MCF 10A (cell line): ENCODE results near the gene ANKRD10. TPM values are rescaled to one million over a fixed set of nuclear protein-coding genes. Genes with fewer than 3 reads are reported as not detected.

Experiments
- BruUV-seq: library from RNA; stranded (reverse); fragments of 400-500 nt; replicated peaks from 2 replicates; lab custom pipeline; 2021; lab: Mats Ljungman, UMichigan
- CTCF ChIA-PET: fragments of 300-600 bp; sonication (Branson Sonifier 250); formaldehyde crosslinking; extraction: SDS; loops from one replicate; lab custom pipeline; 2021; ENCODE audit warnings: antibody characterized with exemption, inconsistent platforms; lab: Yijun Ruan, JAX
- POLR2A ChIA-PET: fragments of 300-600, 350-650 bp; sonication (Branson Sonifier 250); formaldehyde crosslinking; extraction: SDS; loops from one replicate; lab custom pipeline; 2020; ENCODE audit warnings: antibody characterized with exemption, inconsistent platforms; lab: Yijun Ruan, JAX
- DNase-seq: peaks from one replicate; pipeline ENCODE4 v3.0.0-alpha.2; 2018; ENCODE audit not compliant: unreplicated experiment
- H3K27ac Mint-ChIP-seq: one replicate; pipeline ENCODE4 v1.8.0; 2022; ENCODE audit warnings: mild to moderate bottlenecking, low read depth, mixed read lengths; ENCODE audit not compliant: unreplicated experiment
- H3K27me3 Mint-ChIP-seq: one replicate; pipeline ENCODE4 v1.8.0; 2022; ENCODE audit warnings: mixed read lengths; ENCODE audit not compliant: insufficient read depth, unreplicated experiment
- H3K36me3 Mint-ChIP-seq: one replicate; pipeline ENCODE4 v1.8.0; 2022; ENCODE audit warnings: mild to moderate bottlenecking, moderate library complexity, mixed read lengths; ENCODE audit not compliant: insufficient read depth, unreplicated experiment
- H3K4me1 Mint-ChIP-seq: one replicate; pipeline ENCODE4 v1.8.0; 2022; ENCODE audit warnings: mixed read lengths; ENCODE audit not compliant: insufficient read depth, unreplicated experiment
- H3K4me3 Mint-ChIP-seq: one replicate; pipeline ENCODE4 v1.8.0; 2022; ENCODE audit warnings: mild to moderate bottlenecking, moderate library complexity, mixed read lengths; ENCODE audit not compliant: unreplicated experiment
- H3K9me3 Mint-ChIP-seq: one replicate; pipeline ENCODE4 v1.8.0; 2022; ENCODE audit warnings: mixed read lengths; ENCODE audit not compliant: unreplicated experiment
- intact Hi-C: fragments of 100-400 bp; cut with micrococcal nuclease; formaldehyde crosslinking; loops from 2 replicates; pipeline ENCODE4 v1.14.1; 2022
- total RNA-seq: library from RNA; stranded (reverse); gene quantifications from 2 replicates; pipeline ENCODE4 v1.2.3, GENCODE V29; 2022
- TF ChIP-seq, protein P1 (sequence below): fragments of 200-600 bp; IDR thresholded peaks from one replicate; pipeline ENCODE4 v1.8.0; 2022; ENCODE audit warnings: antibody characterized with exemption, mild to moderate bottlenecking; ENCODE audit not compliant: unreplicated experiment

ANKRD10 gene
- total RNA-seq, 1 experiment from 2014 or later = 61.7 TPM

DNA sequence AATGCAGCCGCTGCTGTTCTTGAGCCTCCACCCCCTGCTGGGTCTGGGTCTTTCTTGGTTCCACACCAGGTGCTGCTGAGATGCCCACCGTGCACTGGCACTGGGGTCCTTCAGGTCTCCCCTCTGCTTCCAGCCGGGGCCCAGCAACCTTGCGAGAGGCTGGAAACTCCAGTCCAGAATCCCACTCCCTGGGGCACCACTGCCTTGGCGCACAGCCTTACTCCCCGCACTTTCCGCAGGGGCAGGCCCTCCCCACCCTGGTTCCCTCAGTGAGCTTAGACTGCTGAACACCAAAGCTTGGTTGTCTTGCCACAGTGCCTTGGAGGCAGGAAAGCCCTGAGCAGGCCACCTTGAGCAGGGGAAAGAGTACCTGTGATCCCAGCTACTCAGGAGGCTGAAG is 60.0 kb downstream of the ANKRD10 start:
- peaks cover 6% of the 10 kb centered on the region for H3K9me3 Mint-ChIP-seq
- no peak for DNase-seq
- H3K27ac Mint-ChIP-seq = no peak overlapping the region
- BruUV-seq = no TSS peak
- intact Hi-C loops = no loop called here
- H3K36me3 Mint-ChIP-seq = no peaks in the 10 kb centered on the region
- H3K4me3 Mint-ChIP-seq = no peak overlapping the region
- H3K4me1 Mint-ChIP-seq = no peaks in the 10 kb centered on the region
- H3K27me3 Mint-ChIP-seq = peaks cover 15% of the 10 kb centered on the region
- TF ChIP-seq, protein P1, sequence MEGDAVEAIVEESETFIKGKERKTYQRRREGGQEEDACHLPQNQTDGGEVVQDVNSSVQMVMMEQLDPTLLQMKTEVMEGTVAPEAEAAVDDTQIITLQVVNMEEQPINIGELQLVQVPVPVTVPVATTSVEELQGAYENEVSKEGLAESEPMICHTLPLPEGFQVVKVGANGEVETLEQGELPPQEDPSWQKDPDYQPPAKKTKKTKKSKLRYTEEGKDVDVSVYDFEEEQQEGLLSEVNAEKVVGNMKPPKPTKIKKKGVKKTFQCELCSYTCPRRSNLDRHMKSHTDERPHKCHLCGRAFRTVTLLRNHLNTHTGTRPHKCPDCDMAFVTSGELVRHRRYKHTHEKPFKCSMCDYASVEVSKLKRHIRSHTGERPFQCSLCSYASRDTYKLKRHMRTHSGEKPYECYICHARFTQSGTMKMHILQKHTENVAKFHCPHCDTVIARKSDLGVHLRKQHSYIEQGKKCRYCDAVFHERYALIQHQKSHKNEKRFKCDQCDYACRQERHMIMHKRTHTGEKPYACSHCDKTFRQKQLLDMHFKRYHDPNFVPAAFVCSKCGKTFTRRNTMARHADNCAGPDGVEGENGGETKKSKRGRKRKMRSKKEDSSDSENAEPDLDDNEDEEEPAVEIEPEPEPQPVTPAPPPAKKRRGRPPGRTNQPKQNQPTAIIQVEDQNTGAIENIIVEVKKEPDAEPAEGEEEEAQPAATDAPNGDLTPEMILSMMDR = no peak
- ChIA-PET POLR2A (no interaction called here), CTCF (no interaction called here)

GRCh38 chr13:110853235-110853721 is 61.6 kb downstream of the ANKRD10 start:
- BruUV-seq = no TSS peak
- intact Hi-C loops = no loop called here
- no peaks in the 10 kb centered on the region for H3K36me3 Mint-ChIP-seq
- DNase-seq = no peak
- H3K4me3 Mint-ChIP-seq = no peak overlapping the region
- ChIA-PET POLR2A (no interaction called here), CTCF (no interaction called here)
- H3K27me3 Mint-ChIP-seq = peaks cover 31% of the 10 kb centered on the region
- H3K4me1 Mint-ChIP-seq = no peaks in the 10 kb centered on the region
- no peak overlapping the region for H3K27ac Mint-ChIP-seq
- peaks cover 6% of the 10 kb centered on the region for H3K9me3 Mint-ChIP-seq
- TF ChIP-seq, protein P1 = no peak

DNA sequence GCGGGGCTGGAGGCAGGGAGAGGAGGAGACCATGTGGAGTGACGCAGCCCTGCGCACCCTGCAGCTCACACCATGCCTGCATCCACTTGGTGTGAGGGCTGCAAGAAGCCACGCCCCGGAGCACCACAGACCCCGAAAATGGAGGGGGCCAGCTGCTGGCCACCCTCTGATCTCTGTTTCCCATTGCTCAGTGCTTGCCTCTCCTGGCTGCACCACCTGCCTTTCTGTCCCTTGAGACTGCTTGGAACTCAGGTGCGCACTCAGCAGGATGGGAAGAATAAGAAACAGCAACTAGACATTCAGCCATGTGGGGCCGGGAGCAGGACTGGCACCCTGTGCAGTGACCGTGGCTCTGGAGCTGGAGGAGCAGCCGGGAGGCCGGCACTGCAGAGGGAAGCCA is 64.0 kb downstream of the ANKRD10 start:
- no peaks in the 10 kb centered on the region for H3K4me1 Mint-ChIP-seq
- H3K9me3 Mint-ChIP-seq = no peaks in the 10 kb centered on the region
- TF ChIP-seq, protein P1 = no peak
- BruUV-seq = no TSS peak
- DNase-seq = no peak
- peaks cover 46% of the 10 kb centered on the region for H3K27me3 Mint-ChIP-seq
- POLR2A ChIA-PET = interaction anchor here (1.2 kb wide), 1 partner anchor 9 kb away, joined by 3 read pairs; no protein-coding TSS in a partner anchor
- intact Hi-C loops = no loop called here
- no peak overlapping the region for H3K4me3 Mint-ChIP-seq
- H3K36me3 Mint-ChIP-seq = no peaks in the 10 kb centered on the region
- CTCF ChIA-PET = no interaction called here
- H3K27ac Mint-ChIP-seq = no peak overlapping the region

- H3K4me1 Mint-ChIP-seq = no peaks in the 10 kb centered on the region
- intact Hi-C loops = no loop called here
These were observed 64.9 kb downstream of the ANKRD10 start for GRCh38 chr13:110850006-110850405.

More at GRCh38 chr13:110850006-110850405, 64.9 kb downstream of the ANKRD10 start:
- Mint-ChIP-seq H3K27me3 (peaks cover 54% of the 10 kb centered on the region), H3K9me3 (no peaks in the 10 kb centered on the region), H3K27ac (no peak overlapping the region), H3K36me3 (no peaks in the 10 kb centered on the region), H3K4me3 (no peak overlapping the region)
- ChIA-PET POLR2A (no interaction called here), CTCF (interaction anchor here (0.7 to 1.1 kb wide), 3 partner anchors 12 to 544 kb away, joined by 3 read pairs; no protein-coding TSS in a partner anchor)
- TF ChIP-seq, protein P1 = no peak
- BruUV-seq = no TSS peak
- no peak for DNase-seq
